HepG2 (cell line): Measurements from ENCODE around the gene TMEM256. TPM values are rescaled to one million over a fixed set of nuclear protein-coding genes. Genes with fewer than 3 reads are reported as not detected.

Experiments
- CBX5 ChIP-seq: sonication (generic); formaldehyde crosslinking; IDR thresholded peaks from 2 replicates; pipeline ENCODE4 v1.4.0; 2020; ENCODE audit warnings: missing genetic modification reagents, borderline replicate concordance
- MAFF ChIP-seq: IDR thresholded peaks from 2 replicates; pipeline ENCODE4 v1.6.1; 2011; ENCODE audit warnings: low read depth, low read length, improper control_type of control experiment
- MED13 ChIP-seq: sonication (generic); formaldehyde crosslinking; IDR thresholded peaks from 2 replicates; pipeline ENCODE4 v1.5.0; 2020; ENCODE audit warnings: missing genetic modification reagents
- PCBP1 ChIP-seq: fragments of 200-400 bp; formaldehyde crosslinking; IDR thresholded peaks from 2 replicates; pipeline ENCODE4 v1.6.1; 2017; ENCODE audit warnings: mild to moderate bottlenecking, low read depth, low read length, borderline replicate concordance
- REXO4 ChIP-seq: sonication (generic); formaldehyde crosslinking; IDR thresholded peaks from 2 replicates; pipeline ENCODE4 v1.8.0; 2022; ENCODE audit warnings: missing genetic modification reagents, mild to moderate bottlenecking, borderline replicate concordance
- RXRB ChIP-seq: IDR thresholded peaks from 2 replicates; pipeline ENCODE4 v1.6.1; 2016; ENCODE audit warnings: borderline replicate concordance, missing genetic modification reagents, missing compliant biosample characterization
- TBP ChIP-seq: sonication (generic); formaldehyde crosslinking; IDR thresholded peaks from 2 replicates; pipeline ENCODE4 v1.5.0; 2020; ENCODE audit warnings: missing genetic modification reagents
- THAP11 ChIP-seq: IDR thresholded peaks from 2 replicates; pipeline ENCODE4 v1.6.1; 2016; ENCODE audit warnings: missing biosample characterization, missing genetic modification reagents
- ZNF17 ChIP-seq: sonication (generic); formaldehyde crosslinking; IDR thresholded peaks from 2 replicates; pipeline ENCODE4 v1.5.0; 2020; ENCODE audit warnings: mild to moderate bottlenecking, missing genetic modification reagents
- ZNF3 ChIP-seq: IDR thresholded peaks from 2 replicates; pipeline ENCODE4 v1.7.0; 2017; ENCODE audit warnings: inconsistent platforms
- ZNF382 ChIP-seq: sonication (generic); formaldehyde crosslinking; IDR thresholded peaks from 2 replicates; pipeline ENCODE4 v1.5.0; 2020; ENCODE audit warnings: missing genetic modification reagents, mild to moderate bottlenecking, borderline replicate concordance
- ZNF777 ChIP-seq: sonication (generic); formaldehyde crosslinking; IDR thresholded peaks from 2 replicates; pipeline ENCODE4 v1.4.0; 2020; ENCODE audit warnings: missing genetic modification reagents
- ZSCAN31 ChIP-seq: sonication (generic); formaldehyde crosslinking; IDR thresholded peaks from 2 replicates; pipeline ENCODE4 v1.5.0; 2020; ENCODE audit warnings: low read depth, mild to moderate bottlenecking, missing genetic modification reagents
- polyA plus RNA-seq, 8 experiments: library from polyadenylated mRNA; depleted of rRNA in 3 of 8; stranded (reverse) in 7 of 8; unstranded in 1 of 8; fragments of >200 nt; fragmentation: Illumina TruSeq in 4 of 8; extraction: Trizol in 4 of 8; gene quantifications; 2 replicates each; pipeline versions ENCODE4 v1.2.1 to v1.2.3, GENCODE V29; 2011 to 2016; ENCODE audit warnings: low read depth in 4 of 8, missing spikeins in 1 of 8, mixed read lengths in 1 of 8; ENCODE audit not compliant: insufficient read depth in 1 of 8
- total RNA-seq, 5 experiments: library from RNA; depleted of rRNA; stranded (reverse); fragments of >200 nt; fragmentation: Illumina TruSeq; extraction: Trizol; gene quantifications; 2 replicates each; pipeline ENCODE4 v1.2.3, GENCODE V29; 2016; ENCODE audit warnings: low read depth in 1 of 5
- TF ChIP-seq, protein P1 (sequence below): sonication (generic); formaldehyde crosslinking; IDR thresholded peaks from 2 replicates; pipeline ENCODE4 v1.8.0; 2022; ENCODE audit warnings: missing genetic modification reagents, low read depth, mild to moderate bottlenecking, borderline replicate concordance
- TF ChIP-seq, protein P2 (sequence below), 2 experiments: sonication (generic) in 1 of 2; formaldehyde crosslinking in 1 of 2; IDR thresholded peaks; 2 replicates each; pipeline versions ENCODE4 v1.5.1 to v1.6.1; 2011 to 2020; ENCODE audit warnings: borderline replicate concordance in 1 of 2, low read depth in 1 of 2, low read length in 1 of 2, mild to moderate bottlenecking in 1 of 2, missing genetic modification reagents in 1 of 2, moderate library complexity in 1 of 2
- TF ChIP-seq, protein P3 (sequence below): sonication (generic); formaldehyde crosslinking; IDR thresholded peaks from 2 replicates; pipeline ENCODE4 v1.5.1; 2020; ENCODE audit warnings: mild to moderate bottlenecking, missing genetic modification reagents
- TF ChIP-seq, protein P4 (sequence below): sonication (generic); formaldehyde crosslinking; IDR thresholded peaks from 2 replicates; pipeline ENCODE4 v1.5.0; 2020; ENCODE audit warnings: missing genetic modification reagents, mild to moderate bottlenecking, borderline replicate concordance

Gene TMEM256
- total and polyA plus RNA-seq, 2 of the 13 experiments (the other 11 are each of a cell fraction or from before 2014, with no cell fraction given) = 231 to 252 TPM

DNA sequence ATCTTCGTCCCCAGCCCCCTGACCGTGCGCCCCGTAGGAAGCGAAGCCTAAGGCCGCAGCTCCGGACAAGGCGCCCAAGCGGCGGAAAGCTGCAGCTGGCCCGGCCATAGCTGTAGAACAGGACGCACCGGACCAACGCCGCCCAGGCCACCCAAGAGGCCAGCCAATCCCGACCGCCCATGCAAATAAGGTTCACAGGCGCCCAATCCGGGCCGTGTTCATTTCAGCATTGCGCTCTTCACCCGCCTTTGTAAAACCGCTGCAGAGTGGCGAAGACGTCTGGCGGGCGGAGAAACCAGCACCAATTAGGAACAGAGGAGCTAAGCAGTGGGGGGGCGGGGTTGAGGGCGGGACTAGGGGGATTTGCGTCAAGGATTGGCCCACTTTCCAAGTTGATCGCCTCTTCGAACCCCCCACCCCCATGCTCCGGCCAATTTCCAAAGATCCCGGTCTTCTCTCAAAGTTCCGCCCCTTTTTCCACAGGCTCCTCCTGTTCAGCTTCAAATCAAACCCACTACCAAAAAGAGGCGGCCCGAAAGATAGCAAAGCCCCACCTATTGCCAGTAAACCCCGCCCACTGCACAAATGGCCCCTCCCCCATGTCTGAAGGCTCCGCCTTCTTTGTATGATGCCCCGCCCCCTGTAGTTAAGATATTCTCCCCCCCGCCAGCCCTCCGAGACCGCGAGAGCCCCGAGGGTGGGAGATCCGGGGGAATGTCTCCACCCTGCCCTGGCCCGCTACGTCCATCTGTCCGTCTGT lies at the start of gene TMEM256 (continued):
- TF ChIP-seq THAP11 = peak; percentile 75
- TF ChIP-seq, protein P1, sequence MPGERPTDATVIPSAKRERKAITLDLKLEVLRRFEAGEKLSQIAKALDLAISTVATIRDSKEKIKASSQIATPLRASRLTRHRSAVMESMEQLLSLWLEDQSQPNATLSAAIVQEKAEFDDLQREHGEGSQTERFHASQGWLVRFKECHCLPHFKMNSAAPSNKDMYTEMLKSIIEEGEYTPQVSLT (CRISPR knock-in tag) = no peak
- TF ChIP-seq PCBP1 = peak; percentile 77; the same call in 1 of the 2 replicates
- TF ChIP-seq ZSCAN31 (CRISPR knock-in tag) = no peak; the same call in 1 of the 2 replicates
- no peak for TF ChIP-seq ZNF382 (CRISPR knock-in tag)
- no peak for TF ChIP-seq RXRB (CRISPR knock-in tag)
- TF ChIP-seq ZNF3 (CRISPR knock-in tag) = no peak
- 0 out of 2 replicates have a peak, but pooled peaks have one; percentile 65 for TF ChIP-seq MED13
- TF ChIP-seq ZNF777 (CRISPR knock-in tag) = peak; percentile 56; the same call in 1 of the 2 replicates
- no peak for TF ChIP-seq TBP (CRISPR knock-in tag)
- TF ChIP-seq ZNF17 (CRISPR knock-in tag) = no peak
- TF ChIP-seq REXO4 (CRISPR knock-in tag) = no peak
- no peak for TF ChIP-seq CBX5 (CRISPR knock-in tag)
- TF ChIP-seq, protein P2, sequence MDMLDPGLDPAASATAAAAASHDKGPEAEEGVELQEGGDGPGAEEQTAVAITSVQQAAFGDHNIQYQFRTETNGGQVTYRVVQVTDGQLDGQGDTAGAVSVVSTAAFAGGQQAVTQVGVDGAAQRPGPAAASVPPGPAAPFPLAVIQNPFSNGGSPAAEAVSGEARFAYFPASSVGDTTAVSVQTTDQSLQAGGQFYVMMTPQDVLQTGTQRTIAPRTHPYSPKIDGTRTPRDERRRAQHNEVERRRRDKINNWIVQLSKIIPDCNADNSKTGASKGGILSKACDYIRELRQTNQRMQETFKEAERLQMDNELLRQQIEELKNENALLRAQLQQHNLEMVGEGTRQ (IDR thresholded peaks at IDR 0.05; ENCODE audit: low read depth, low read length) = no peak
- TF ChIP-seq, protein P2 (CRISPR knock-in tag; IDR thresholded peaks at IDR 0.05; ENCODE audit: borderline replicate concordance) = no peak; the same call in 1 of the 2 replicates
- TF ChIP-seq, protein P3, sequence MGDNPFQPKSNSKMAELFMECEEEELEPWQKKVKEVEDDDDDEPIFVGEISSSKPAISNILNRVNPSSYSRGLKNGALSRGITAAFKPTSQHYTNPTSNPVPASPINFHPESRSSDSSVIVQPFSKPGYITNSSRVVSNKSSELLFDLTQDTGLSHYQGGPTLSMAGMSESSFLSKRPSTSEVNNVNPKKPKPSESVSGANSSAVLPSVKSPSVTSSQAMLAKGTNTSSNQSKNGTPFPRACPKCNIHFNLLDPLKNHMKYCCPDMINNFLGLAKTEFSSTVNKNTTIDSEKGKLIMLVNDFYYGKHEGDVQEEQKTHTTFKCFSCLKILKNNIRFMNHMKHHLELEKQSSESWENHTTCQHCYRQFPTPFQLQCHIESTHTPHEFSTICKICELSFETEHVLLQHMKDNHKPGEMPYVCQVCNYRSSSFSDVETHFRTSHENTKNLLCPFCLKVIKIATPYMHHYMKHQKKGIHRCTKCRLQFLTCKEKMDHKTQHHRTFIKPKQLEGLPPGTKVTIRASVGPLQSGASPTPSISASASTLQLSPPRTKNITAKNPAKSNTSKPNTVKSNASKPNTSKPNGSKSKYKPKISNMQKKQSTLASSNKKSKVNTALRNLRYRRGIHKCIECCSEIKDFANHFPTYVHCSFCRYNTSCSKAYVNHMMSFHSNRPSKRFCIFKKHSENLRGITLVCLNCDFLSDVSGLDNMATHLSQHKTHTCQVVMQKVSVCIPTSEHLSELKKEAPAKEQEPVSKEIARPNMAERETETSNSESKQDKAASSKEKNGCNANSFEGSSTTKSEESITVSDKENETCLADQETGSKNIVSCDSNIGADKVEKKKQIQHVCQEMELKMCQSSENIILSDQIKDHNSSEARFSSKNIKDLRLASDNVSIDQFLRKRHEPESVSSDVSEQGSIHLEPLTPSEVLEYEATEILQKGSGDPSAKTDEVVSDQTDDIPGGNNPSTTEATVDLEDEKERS (CRISPR knock-in tag) = no peak
- TF ChIP-seq, protein P4, sequence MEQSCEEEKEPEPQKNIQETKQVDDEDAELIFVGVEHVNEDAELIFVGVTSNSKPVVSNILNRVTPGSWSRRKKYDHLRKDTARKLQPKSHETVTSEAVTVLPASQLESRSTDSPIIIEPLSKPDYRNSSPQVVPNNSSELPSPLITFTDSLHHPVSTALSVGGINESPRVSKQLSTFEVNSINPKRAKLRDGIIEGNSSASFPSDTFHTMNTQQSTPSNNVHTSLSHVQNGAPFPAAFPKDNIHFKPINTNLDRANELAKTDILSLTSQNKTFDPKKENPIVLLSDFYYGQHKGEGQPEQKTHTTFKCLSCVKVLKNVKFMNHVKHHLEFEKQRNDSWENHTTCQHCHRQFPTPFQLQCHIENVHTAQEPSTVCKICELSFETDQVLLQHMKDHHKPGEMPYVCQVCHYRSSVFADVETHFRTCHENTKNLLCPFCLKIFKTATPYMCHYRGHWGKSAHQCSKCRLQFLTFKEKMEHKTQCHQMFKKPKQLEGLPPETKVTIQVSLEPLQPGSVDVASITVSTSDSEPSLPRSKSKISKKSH = no peak
- TF ChIP-seq MAFF = no peak
